ENCODE data around the gene CHAT. TPM values are rescaled to one million over a fixed set of nuclear protein-coding genes. Genes with fewer than 3 reads are reported as not detected.

CHAT gene
- total RNA-seq, 1 donor from 2014 or later = not detected

GRCh38 chr10:49642311-49642710, 28.5 kb downstream of the CHAT start:
- no peak for TF ChIP-seq CTCF (conservative IDR thresholded peaks at IDR 0.05; ENCODE audit: low read depth, low read length)
- no peak overlapping the region for H3K4me3 ChIP-seq (ENCODE audit: low read depth, low read length)
- no peak for DNase-seq (ENCODE audit: low read depth)

GRCh38 chr10:49643241-49644034, 29.6 kb downstream of the CHAT start:
- H3K4me3 ChIP-seq (ENCODE audit: low read depth, low read length) = no peak overlapping the region
- no peak for TF ChIP-seq CTCF (conservative IDR thresholded peaks at IDR 0.05; ENCODE audit: low read depth, low read length)
- no peak for DNase-seq (ENCODE audit: low read depth)

- no peak overlapping the region for H3K4me3 ChIP-seq (ENCODE audit: low read depth, low read length)
- no peak for DNase-seq (ENCODE audit: low read depth)
- no peak for TF ChIP-seq CTCF (conservative IDR thresholded peaks at IDR 0.05; ENCODE audit: low read depth, low read length)
These were observed 30.3 kb downstream of the CHAT start for GRCh38 chr10:49644035-49644646.

GRCh38 chr10:49645417-49645816, 31.6 kb downstream of the CHAT start:
- TF ChIP-seq CTCF (conservative IDR thresholded peaks at IDR 0.05; ENCODE audit: low read depth, low read length) = no peak
- H3K4me3 ChIP-seq (ENCODE audit: low read depth, low read length) = no peak overlapping the region
- no peak for DNase-seq (ENCODE audit: low read depth)

- no peak for TF ChIP-seq CTCF (conservative IDR thresholded peaks at IDR 0.05; ENCODE audit: low read depth, low read length)
- no peak for DNase-seq (ENCODE audit: low read depth)
- no peak overlapping the region for H3K4me3 ChIP-seq (ENCODE audit: low read depth, low read length)
These were observed 32.3 kb downstream of the CHAT start for GRCh38 chr10:49645871-49646870.

- no peak overlapping the region for H3K4me3 ChIP-seq (ENCODE audit: low read depth, low read length)
- DNase-seq (ENCODE audit: low read depth) = no peak
- no peak for TF ChIP-seq CTCF (conservative IDR thresholded peaks at IDR 0.05; ENCODE audit: low read depth, low read length)
These were observed 33.7 kb downstream of the CHAT start for GRCh38 chr10:49647554-49647953.

Measured in epithelial cell of proximal tubule (primary cell).